Breast epithelium (tissue), 4 donors: Measurements from ENCODE around the gene SDC1. TPM values are rescaled to one million over a fixed set of nuclear protein-coding genes. Genes with fewer than 3 reads are reported as not detected.

ENCODE experiments used
- DNase-seq, 2 donors: peaks; one replicate each; pipeline ENCODE4 v3.0.0-alpha.2; 2019; ENCODE audit warnings: low spot score in 2 of 2
- H3K27ac ChIP-seq, 2 donors: fragments of 200-600 bp; sonication (generic) in 1 of 2; one replicate each; pipeline ENCODE4 v1.5.1; 2016 to 2019; ENCODE audit warnings: mild to moderate bottlenecking in 1 of 2
- H3K27me3 ChIP-seq, 2 donors: fragments of 200-600 bp; sonication (generic) in 1 of 2; one replicate each; pipeline versions ENCODE4 v1.5.1 to v1.6.0; 2017 to 2019; ENCODE audit warnings: control low read depth in 1 of 2, mild to moderate bottlenecking in 1 of 2
- H3K36me3 ChIP-seq: fragments of 200-600 bp; one replicate; pipeline ENCODE4 v1.5.1; 2019
- H3K4me1 ChIP-seq, 2 donors: fragments of 200-600 bp; sonication (generic); one replicate each; pipeline ENCODE4 v1.5.1; 2016 to 2019; ENCODE audit warnings: control low read depth in 1 of 2
- H3K4me3 ChIP-seq, 3 donors: fragments of 200-600 bp; sonication (generic); 1 replicate in 2 of 3; 2 replicates in 1 of 3; pipeline ENCODE4 v1.5.1; 2016 to 2019; ENCODE audit warnings: mild to moderate bottlenecking in 3 of 3, moderate library complexity in 2 of 3
- H3K9me3 ChIP-seq, 2 donors: fragments of 200-600 bp; sonication (generic) in 1 of 2; one replicate each; pipeline ENCODE4 v1.5.1; 2016 to 2019; ENCODE audit warnings: control low read depth in 1 of 2
- POLR2A ChIP-seq: fragments of 450-650 bp; IDR thresholded peaks from one replicate; pipeline ENCODE4 v1.6.1; 2016; ENCODE audit warnings: antibody characterized with exemption, mild to moderate bottlenecking, moderate library complexity
- POLR2AphosphoS5 ChIP-seq, 3 donors: sonication (generic); formaldehyde crosslinking; IDR thresholded peaks; one replicate each; pipeline ENCODE4 v1.6.1; 2017; ENCODE audit warnings: antibody characterized with exemption in 3 of 3
- intact Hi-C: fragments of 100-400 bp; cut with DNase I; formaldehyde crosslinking; loops from one replicate; pipeline ENCODE4 v1.15.1; 2023; ENCODE audit warnings: low total_unique reads
- total RNA-seq, 3 donors: library from RNA; depleted of rRNA; stranded (reverse); fragments of >200 nt; gene quantifications; one replicate each; pipeline ENCODE4 v1.1.0, GENCODE V29; 2016
- TF ChIP-seq, protein P1 (sequence below), 3 donors: fragments of 450-650 bp; IDR thresholded peaks; one replicate each; pipeline ENCODE4 v1.5.1; 2016 to 2017; ENCODE audit warnings: antibody characterized with exemption in 3 of 3, mild to moderate bottlenecking in 3 of 3, moderate library complexity in 3 of 3

SDC1 gene
- total RNA-seq, 3 donors from 2014 or later = 2.6 to 51.8 (median 38.7) TPM

DNA sequence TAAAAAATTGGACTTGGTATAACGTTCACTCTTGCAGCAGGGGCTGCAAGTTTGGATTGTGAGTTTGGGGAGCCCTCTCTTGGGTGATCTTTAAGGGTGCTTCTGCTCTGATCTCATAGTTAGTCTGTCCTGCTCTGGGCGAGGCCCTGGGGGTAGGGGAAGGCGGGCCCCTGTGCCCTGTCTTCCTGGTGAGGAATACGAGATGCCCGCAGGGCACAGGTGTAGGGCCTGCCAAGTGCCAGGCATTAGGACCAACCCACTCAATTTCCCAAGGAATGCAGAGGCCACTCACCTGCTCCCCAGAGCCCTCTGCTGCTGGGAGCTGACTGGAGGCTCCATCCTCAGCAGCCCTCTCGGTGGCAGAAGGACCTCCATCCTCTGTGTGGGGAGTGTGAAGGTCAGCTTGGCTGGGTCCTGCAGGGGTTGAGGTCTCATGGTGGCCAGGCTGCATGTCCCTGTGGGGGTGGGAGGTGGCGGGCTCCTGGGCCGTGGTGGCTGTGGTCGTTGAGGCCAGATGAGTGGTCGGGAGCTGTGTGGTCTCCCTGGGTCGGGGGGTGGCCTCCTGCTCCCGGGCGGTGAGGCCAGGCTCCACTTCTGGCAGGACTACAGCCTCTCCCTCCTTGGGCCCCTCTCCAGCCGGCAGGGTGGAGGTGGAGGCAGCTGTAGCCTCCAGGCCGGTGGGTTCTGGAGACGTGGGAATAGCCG is 21.3 kb downstream of the SDC1 start:
- TF ChIP-seq, protein P1, sequence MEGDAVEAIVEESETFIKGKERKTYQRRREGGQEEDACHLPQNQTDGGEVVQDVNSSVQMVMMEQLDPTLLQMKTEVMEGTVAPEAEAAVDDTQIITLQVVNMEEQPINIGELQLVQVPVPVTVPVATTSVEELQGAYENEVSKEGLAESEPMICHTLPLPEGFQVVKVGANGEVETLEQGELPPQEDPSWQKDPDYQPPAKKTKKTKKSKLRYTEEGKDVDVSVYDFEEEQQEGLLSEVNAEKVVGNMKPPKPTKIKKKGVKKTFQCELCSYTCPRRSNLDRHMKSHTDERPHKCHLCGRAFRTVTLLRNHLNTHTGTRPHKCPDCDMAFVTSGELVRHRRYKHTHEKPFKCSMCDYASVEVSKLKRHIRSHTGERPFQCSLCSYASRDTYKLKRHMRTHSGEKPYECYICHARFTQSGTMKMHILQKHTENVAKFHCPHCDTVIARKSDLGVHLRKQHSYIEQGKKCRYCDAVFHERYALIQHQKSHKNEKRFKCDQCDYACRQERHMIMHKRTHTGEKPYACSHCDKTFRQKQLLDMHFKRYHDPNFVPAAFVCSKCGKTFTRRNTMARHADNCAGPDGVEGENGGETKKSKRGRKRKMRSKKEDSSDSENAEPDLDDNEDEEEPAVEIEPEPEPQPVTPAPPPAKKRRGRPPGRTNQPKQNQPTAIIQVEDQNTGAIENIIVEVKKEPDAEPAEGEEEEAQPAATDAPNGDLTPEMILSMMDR (IDR thresholded peaks at IDR 0.05) = no peak
- TF ChIP-seq POLR2AphosphoS5 (IDR thresholded peaks at IDR 0.05) (no peak), POLR2A (no peak)
- intact Hi-C loops = no loop called here
- no peak for DNase-seq
- Histone ChIP-seq H3K36me3 (peaks cover 5% of the 10 kb centered on the region), H3K27me3 (no peaks in the 10 kb centered on the region), H3K4me1 (peaks cover 0 to 22% of the 10 kb centered on the region in 2 donors), H3K9me3 (no peaks in the 10 kb centered on the region), H3K27ac (peak overlapping the region in 1 of 2 donors; percentile 13), H3K4me3 (no peak overlapping the region)

DNA sequence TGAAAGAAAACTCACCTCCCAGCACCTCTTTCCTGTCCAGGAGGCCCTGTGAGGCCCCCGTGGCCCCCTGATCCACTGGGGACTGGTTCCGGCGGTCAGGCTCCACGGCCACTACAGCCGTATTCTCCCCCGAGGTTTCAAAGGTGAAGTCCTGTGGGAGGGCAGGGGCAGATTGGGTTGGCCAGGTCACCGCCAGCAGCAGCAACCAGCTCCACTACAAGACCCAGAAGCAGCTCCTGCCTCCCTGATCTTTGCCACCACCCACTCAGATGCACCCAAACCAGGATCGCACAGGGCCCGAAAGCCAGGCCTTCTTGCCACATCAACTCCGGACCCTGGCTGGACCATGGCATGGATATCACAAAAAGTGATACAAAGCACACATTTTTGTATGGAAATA is 21.9 kb downstream of the SDC1 start:
- no peak for DNase-seq
- TF ChIP-seq POLR2AphosphoS5 (IDR thresholded peaks at IDR 0.05) (no peak), POLR2A (no peak)
- TF ChIP-seq, protein P1 (IDR thresholded peaks at IDR 0.05) = no peak
- Histone ChIP-seq H3K4me3 (no peak overlapping the region), H3K27ac (no peak overlapping the region), H3K36me3 (peaks cover 5% of the 10 kb centered on the region), H3K9me3 (no peaks in the 10 kb centered on the region), H3K4me1 (peaks cover 0 to 18% of the 10 kb centered on the region in 2 donors), H3K27me3 (no peaks in the 10 kb centered on the region)
- intact Hi-C loops = no loop called here

DNA sequence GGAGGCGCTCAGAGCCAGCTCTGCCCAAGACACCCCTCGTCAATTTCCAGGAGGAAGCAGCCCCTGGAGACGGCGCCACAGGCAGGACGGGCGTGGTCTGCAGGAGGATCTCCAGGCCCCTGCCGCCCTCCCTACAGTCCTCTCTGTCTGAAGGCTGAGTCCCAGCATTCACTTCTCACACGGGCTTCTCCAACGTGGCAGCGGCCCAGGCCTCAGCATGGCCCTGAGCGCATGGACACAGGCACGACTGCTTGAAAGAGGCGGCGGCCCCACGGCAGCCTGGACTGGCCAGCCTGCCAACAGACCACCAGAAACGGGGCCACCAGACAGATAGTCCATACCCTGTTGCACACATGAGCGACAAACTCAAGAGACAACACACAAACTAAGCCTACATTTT is 23.3 kb downstream of the SDC1 start:
- intact Hi-C loops = no loop called here
- Histone ChIP-seq H3K4me1 (peaks cover 0 to 12% of the 10 kb centered on the region in 2 donors), H3K36me3 (peaks cover 5% of the 10 kb centered on the region), H3K9me3 (no peaks in the 10 kb centered on the region), H3K27ac (no peak overlapping the region), H3K4me3 (no peak overlapping the region), H3K27me3 (no peaks in the 10 kb centered on the region)
- no peak for TF ChIP-seq POLR2A
- no peak for TF ChIP-seq POLR2AphosphoS5 (IDR thresholded peaks at IDR 0.05)
- TF ChIP-seq, protein P1 (IDR thresholded peaks at IDR 0.05) = no peak
- DNase-seq = no peak

DNA sequence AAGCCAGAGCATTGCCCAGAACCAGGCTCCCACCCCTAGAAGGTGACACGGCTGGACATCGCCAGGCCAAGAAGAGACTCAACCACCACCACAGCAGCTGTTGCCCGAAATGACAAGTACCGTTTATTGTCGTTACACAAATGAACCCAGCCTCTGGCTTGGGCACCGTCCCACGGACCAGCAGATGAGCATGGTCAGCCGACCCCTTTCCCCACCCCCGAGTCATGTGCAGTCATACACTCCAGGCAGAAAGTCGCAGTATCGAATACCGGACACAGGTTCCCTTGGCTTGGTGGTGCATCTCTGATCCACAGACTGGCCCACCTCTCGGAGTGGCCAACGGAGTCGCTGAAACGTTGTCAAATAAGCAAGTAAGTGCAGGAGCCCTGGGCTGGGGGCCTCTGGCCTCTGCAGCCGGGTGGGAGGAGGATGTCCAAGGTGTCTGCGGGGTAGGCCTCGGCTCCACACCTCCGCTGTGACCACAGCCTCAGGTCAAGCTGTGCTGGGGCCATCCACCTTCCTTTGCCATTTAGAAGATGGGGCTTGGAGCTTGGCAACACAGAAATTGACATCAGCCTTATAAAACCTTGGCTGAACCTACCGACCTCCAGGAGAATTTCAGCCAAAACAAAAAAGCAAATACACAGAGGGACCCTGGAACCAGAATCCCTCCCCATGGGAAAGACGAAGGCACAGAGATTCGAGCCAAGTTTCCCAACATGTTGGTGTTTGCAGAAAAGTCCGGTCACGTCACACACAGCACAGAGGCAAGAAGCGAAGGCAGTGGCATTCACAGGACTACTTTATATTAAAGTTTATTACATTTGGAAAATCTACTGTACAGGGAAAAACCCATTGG is 24.0 kb downstream of the SDC1 start:
- peaks cover 0 to 12% of the 10 kb centered on the region in 2 donors for H3K4me1 ChIP-seq
- H3K9me3 ChIP-seq = no peaks in the 10 kb centered on the region
- no peak overlapping the region for H3K27ac ChIP-seq
- no peak overlapping the region for H3K4me3 ChIP-seq
- no peak for TF ChIP-seq POLR2A
- no peak for TF ChIP-seq POLR2AphosphoS5 (IDR thresholded peaks at IDR 0.05)
- TF ChIP-seq, protein P1 (IDR thresholded peaks at IDR 0.05) = no peak
- intact Hi-C loops = no loop called here
- DNase-seq = no peak
- peaks cover 5% of the 10 kb centered on the region for H3K36me3 ChIP-seq
- no peaks in the 10 kb centered on the region for H3K27me3 ChIP-seq
